Measurements from ENCODE around the gene DUSP6. TPM values are rescaled to one million over a fixed set of nuclear protein-coding genes. Genes with fewer than 3 reads are reported as not detected.
A peak's percentile ranks its signal among the peaks of the same experiment; 100 is the strongest.

The DUSP6 gene
- total and polyA plus RNA-seq, 4 donors = 24.1 to 37.0 (median 35.3) TPM

DNA sequence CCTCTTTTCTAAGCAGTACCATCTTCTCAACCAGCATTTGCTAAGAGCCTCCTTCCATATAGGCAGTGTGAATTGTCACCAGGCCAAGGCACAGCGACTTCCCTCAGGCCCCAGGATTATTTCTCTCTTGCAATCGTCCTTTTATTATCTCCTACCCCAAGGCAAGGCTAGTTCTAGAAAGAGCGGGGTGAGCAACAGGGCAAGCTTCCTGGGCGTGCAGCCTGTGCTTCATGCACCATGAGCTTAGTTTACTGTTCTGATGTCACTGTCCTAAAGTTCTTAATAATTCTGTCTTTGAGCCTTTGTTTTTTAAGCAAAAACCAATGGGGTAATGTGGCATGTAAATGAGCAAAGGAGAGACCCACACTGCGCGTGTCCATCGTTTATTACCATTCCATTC is 27.9 kb downstream of the DUSP6 start:
- TF ChIP-seq RAD21 (IDR thresholded peaks at IDR 0.05) (peak in 1 of 2 donors; percentile 33), NR2F2 (IDR thresholded peaks at IDR 0.05) (peak; percentile 17), MAX (IDR thresholded peaks at IDR 0.05) (no peak)
- Histone ChIP-seq H3K9me3 (ENCODE audit: control insufficient read depth in 4 of 4, low read length in 3 of 4) (no peaks in the 10 kb centered on the region), H3K4me3 (ENCODE audit: low read depth in 1 of 3, low read length in 3 of 3) (no peak overlapping the region), H3K4me1 (ENCODE audit: control insufficient read depth in 4 of 4, insufficient read depth in 4 of 4, low read length in 3 of 4) (peaks cover 0 to 9% (median 5%) of the 10 kb centered on the region in 4 donors), H3K9ac (ENCODE audit: low read depth in 1 of 2, low read length in 2 of 2) (no peak overlapping the region), H3K27me3 (ENCODE audit: control insufficient read depth in 4 of 4, insufficient read depth in 4 of 4, low read length in 3 of 4) (no peaks in the 10 kb centered on the region), H3K27ac (ENCODE audit: low read depth in 1 of 2, low read length in 2 of 2) (no peak overlapping the region), H3K36me3 (ENCODE audit: control insufficient read depth in 4 of 4, insufficient read depth in 3 of 4, low read depth in 1 of 4, low read length in 3 of 4) (no peaks in the 10 kb centered on the region)
- 86% methylated on average over 7 of the region's 7 CpGs for WGBS
- no peak for DNase-seq (ENCODE audit: low spot score)

GRCh38 chr12:89323568-89324218 is 28.6 kb downstream of the DUSP6 start:
- Histone ChIP-seq H3K27ac (ENCODE audit: low read depth in 1 of 2, low read length in 2 of 2) (no peak overlapping the region), H3K4me3 (ENCODE audit: low read depth in 1 of 3, low read length in 3 of 3) (no peak overlapping the region), H3K9ac (ENCODE audit: low read depth in 1 of 2, low read length in 2 of 2) (no peak overlapping the region), H3K27me3 (ENCODE audit: control insufficient read depth in 4 of 4, insufficient read depth in 4 of 4, low read length in 3 of 4) (no peaks in the 10 kb centered on the region), H3K4me1 (ENCODE audit: control insufficient read depth in 4 of 4, insufficient read depth in 4 of 4, low read length in 3 of 4) (peaks cover 0 to 13% (median 9%) of the 10 kb centered on the region in 4 donors), H3K36me3 (ENCODE audit: control insufficient read depth in 4 of 4, insufficient read depth in 3 of 4, low read depth in 1 of 4, low read length in 3 of 4) (no peaks in the 10 kb centered on the region), H3K9me3 (ENCODE audit: control insufficient read depth in 4 of 4, low read length in 3 of 4) (no peaks in the 10 kb centered on the region)
- TF ChIP-seq REST (IDR thresholded peaks at IDR 0.05) (no peak), RXRA (IDR thresholded peaks at IDR 0.05) (no peak), EGR1 (IDR thresholded peaks at IDR 0.05; ENCODE audit: low read depth in 2 of 2) (no peak)
- 76% methylated on average over 3 of the region's 3 CpGs for WGBS
- no peak for DNase-seq (ENCODE audit: low spot score)

DNA sequence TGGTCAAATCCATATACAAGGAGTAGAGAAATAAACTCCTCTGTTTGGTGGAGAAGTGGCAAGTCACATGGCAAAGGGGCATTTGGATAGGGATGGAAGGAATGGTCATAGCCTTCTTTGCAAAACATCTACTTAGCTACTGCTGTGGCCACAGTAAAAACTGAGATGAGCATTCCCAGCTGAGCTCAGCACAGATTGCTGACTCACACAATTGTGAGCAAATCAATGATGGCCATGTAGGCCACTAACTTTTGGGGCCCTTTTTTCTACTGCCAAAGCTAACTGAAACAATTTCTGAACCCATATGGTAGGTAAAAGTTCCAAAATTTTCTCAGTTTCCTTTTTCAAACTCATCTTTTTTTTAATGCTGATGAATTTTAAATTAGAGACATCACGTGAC is 31.6 kb downstream of the DUSP6 start:
- Histone ChIP-seq H3K27ac (ENCODE audit: low read depth in 1 of 2, low read length in 2 of 2) (no peak overlapping the region), H3K27me3 (ENCODE audit: control insufficient read depth in 4 of 4, insufficient read depth in 4 of 4, low read length in 3 of 4) (no peaks in the 10 kb centered on the region), H3K9ac (ENCODE audit: low read depth in 1 of 2, low read length in 2 of 2) (no peak overlapping the region), H3K9me3 (ENCODE audit: control insufficient read depth in 4 of 4, low read length in 3 of 4) (no peaks in the 10 kb centered on the region), H3K4me1 (ENCODE audit: control insufficient read depth in 4 of 4, insufficient read depth in 4 of 4, low read length in 3 of 4) (peaks cover 0 to 19% (median 13%) of the 10 kb centered on the region in 4 donors), H3K36me3 (ENCODE audit: control insufficient read depth in 4 of 4, insufficient read depth in 3 of 4, low read depth in 1 of 4, low read length in 3 of 4) (no peaks in the 10 kb centered on the region), H3K4me3 (ENCODE audit: low read depth in 1 of 3, low read length in 3 of 3) (no peak overlapping the region)
- no peak for DNase-seq (ENCODE audit: low spot score)
- 96% methylated on average over 1 of the region's 1 CpG for WGBS
- no peak for TF ChIP-seq RAD21 (IDR thresholded peaks at IDR 0.05)
- TF ChIP-seq SP1 (IDR thresholded peaks at IDR 0.05) = no peak
- TF ChIP-seq TAF1 (conservative IDR thresholded peaks at IDR 0.05) = no peak
- no peak for TF ChIP-seq MAX (IDR thresholded peaks at IDR 0.05)
- no peak for TF ChIP-seq HNF4A (conservative IDR thresholded peaks at IDR 0.05)
- TF ChIP-seq CTCF (IDR thresholded peaks at IDR 0.05; ENCODE audit: low read depth, low read length, missing input control) = no peak
- no peak for TF ChIP-seq NR2F2 (IDR thresholded peaks at IDR 0.05)
- TF ChIP-seq ZBTB33 (IDR thresholded peaks at IDR 0.05) = no peak
- TF ChIP-seq EGR1 (IDR thresholded peaks at IDR 0.05; ENCODE audit: low read depth in 2 of 2) = no peak
- no peak for TF ChIP-seq GABPA (IDR thresholded peaks at IDR 0.05 in 1 of 2, conservative IDR thresholded peaks at IDR 0.05 in 1 of 2)
- TF ChIP-seq, protein P1, sequence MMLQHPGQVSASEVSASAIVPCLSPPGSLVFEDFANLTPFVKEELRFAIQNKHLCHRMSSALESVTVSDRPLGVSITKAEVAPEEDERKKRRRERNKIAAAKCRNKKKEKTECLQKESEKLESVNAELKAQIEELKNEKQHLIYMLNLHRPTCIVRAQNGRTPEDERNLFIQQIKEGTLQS (IDR thresholded peaks at IDR 0.05) = no peak
- TF ChIP-seq RXRA (IDR thresholded peaks at IDR 0.05) = no peak
- TF ChIP-seq HNF4G (IDR thresholded peaks at IDR 0.05) = no peak
- no peak for TF ChIP-seq FOXA2 (IDR thresholded peaks at IDR 0.05)
- TF ChIP-seq FOXA1 (IDR thresholded peaks at IDR 0.05) = no peak

Measured in liver (tissue), 9 donors.